PC-3 (cell line): ENCODE data around the gene SRP14. TPM values are rescaled to one million over a fixed set of nuclear protein-coding genes. Genes with fewer than 3 reads are reported as not detected.

Source experiments
- ATAC-seq: fragments of 200-7000 bp; cut with Tn5 transposase; 2 replicates; pipeline ENCODE4 v1.9.1; 2020; ENCODE audit warnings: mild to moderate bottlenecking, moderate library complexity
- BruUV-seq: library from RNA; stranded (reverse); fragments of 400-500 nt; replicated peaks from 2 replicates; lab custom pipeline; 2021; lab: Mats Ljungman, UMichigan
- CTCF ChIA-PET: fragments of 300-600 bp; sonication (Branson Sonifier 250); formaldehyde crosslinking; loops from one replicate; lab custom pipeline; 2022; ENCODE audit warnings: antibody characterized with exemption; lab: Charles Lee
- POLR2A ChIA-PET: fragments of 300-600 bp; sonication (Branson Sonifier 250); formaldehyde crosslinking; loops from one replicate; lab custom pipeline; 2022; ENCODE audit warnings: antibody characterized with exemption; ENCODE audit not compliant: unreplicated experiment; lab: Charles Lee
- DNase-seq: peaks from one replicate; pipeline ENCODE4 v3.0.0-alpha.2; 2015
- H2AFZ ChIP-seq: fragments of 300-600 bp; sonication (generic); 2 replicates; pipeline ENCODE4 v1.6.0; 2016; ENCODE audit warnings: antibody characterized with exemption, low read length
- H3F3A ChIP-seq: fragments of 300-600 bp; sonication (generic); one replicate; pipeline ENCODE4 v1.6.0; 2017; ENCODE audit warnings: antibody characterized with exemption, low read length, control low read depth, mild to moderate bottlenecking; ENCODE audit not compliant: unreplicated experiment
- H3K27ac ChIP-seq: fragments of 300-600 bp; sonication (generic); 2 replicates; pipeline ENCODE4 v1.5.1; 2016; ENCODE audit warnings: mild to moderate bottlenecking, low read length
- H3K27me3 ChIP-seq: fragments of 300-600 bp; sonication (generic); 2 replicates; pipeline ENCODE4 v1.6.1; 2016; ENCODE audit warnings: low read length, mixed read lengths
- H3K36me3 ChIP-seq: fragments of 300-600 bp; sonication (generic); 2 replicates; pipeline ENCODE4 v1.6.1; 2016; ENCODE audit warnings: low read depth, mixed run types, low read length, mixed read lengths
- H3K4me1 ChIP-seq: fragments of 300-600 bp; sonication (generic); 2 replicates; pipeline ENCODE4 v1.5.1; 2016; ENCODE audit warnings: low read length; ENCODE audit not compliant: insufficient read depth
- H3K4me2 ChIP-seq: fragments of 300-600 bp; sonication (generic); 2 replicates; pipeline ENCODE4 v1.6.0; 2016; ENCODE audit warnings: low read length
- H3K4me3 ChIP-seq: fragments of 300-600 bp; sonication (generic); 2 replicates; pipeline ENCODE4 v1.5.1; 2016; ENCODE audit warnings: mild to moderate bottlenecking, low read length, mixed read lengths
- H3K79me2 ChIP-seq: fragments of 300-600 bp; sonication (generic); 2 replicates; pipeline ENCODE4 v1.6.1; 2017; ENCODE audit warnings: low read length, mixed read lengths
- H3K9ac ChIP-seq: fragments of 300-600 bp; sonication (generic); 2 replicates; pipeline ENCODE4 v1.6.0; 2016; ENCODE audit warnings: mild to moderate bottlenecking, low read length
- H3K9me2 ChIP-seq: fragments of 300-600 bp; sonication (generic); replicated peaks from 2 replicates; pipeline ENCODE4 v1.6.1; 2016; ENCODE audit warnings: mixed run types, low read length, mixed read lengths
- H3K9me3 ChIP-seq: fragments of 300-600 bp; sonication (generic); 2 replicates; pipeline ENCODE4 v1.6.1; 2016; ENCODE audit warnings: low read length, mixed read lengths
- H4K20me1 ChIP-seq: fragments of 300-600 bp; sonication (generic); 2 replicates; pipeline ENCODE4 v1.6.1; 2016; ENCODE audit warnings: low read length, mixed read lengths
- EZH2 ChIP-seq: fragments of 300-600 bp; sonication (generic); IDR thresholded peaks from one replicate; pipeline ENCODE4 v1.6.1; 2017; ENCODE audit warnings: antibody characterized with exemption, mild to moderate bottlenecking, low read length; ENCODE audit not compliant: unreplicated experiment
- EZH2phosphoT487 ChIP-seq: fragments of 300-600 bp; sonication (generic); IDR thresholded peaks from 2 replicates; pipeline ENCODE4 v1.6.1; 2018; ENCODE audit warnings: mild to moderate bottlenecking, antibody characterized with exemption, low read length, borderline replicate concordance
- intact Hi-C: fragments of 100-400 bp; cut with micrococcal nuclease; formaldehyde crosslinking; loops from 2 replicates; pipeline ENCODE4 v1.9.0; 2023
- total RNA-seq: library from RNA; depleted of rRNA; stranded (reverse); fragments of >200 nt; gene quantifications from 2 replicates; pipeline ENCODE4 v1.2.3, GENCODE V29; 2014
- TF ChIP-seq, protein P1 (sequence below): fragments of 300-600 bp; sonication (generic); conservative IDR thresholded peaks from 2 replicates; pipeline ENCODE4 v1.5.1; 2017; ENCODE audit warnings: antibody characterized with exemption, low read depth, mild to moderate bottlenecking, low read length

The SRP14 gene
- total RNA-seq, 1 experiment from 2014 or later: 362 TPM

DNA sequence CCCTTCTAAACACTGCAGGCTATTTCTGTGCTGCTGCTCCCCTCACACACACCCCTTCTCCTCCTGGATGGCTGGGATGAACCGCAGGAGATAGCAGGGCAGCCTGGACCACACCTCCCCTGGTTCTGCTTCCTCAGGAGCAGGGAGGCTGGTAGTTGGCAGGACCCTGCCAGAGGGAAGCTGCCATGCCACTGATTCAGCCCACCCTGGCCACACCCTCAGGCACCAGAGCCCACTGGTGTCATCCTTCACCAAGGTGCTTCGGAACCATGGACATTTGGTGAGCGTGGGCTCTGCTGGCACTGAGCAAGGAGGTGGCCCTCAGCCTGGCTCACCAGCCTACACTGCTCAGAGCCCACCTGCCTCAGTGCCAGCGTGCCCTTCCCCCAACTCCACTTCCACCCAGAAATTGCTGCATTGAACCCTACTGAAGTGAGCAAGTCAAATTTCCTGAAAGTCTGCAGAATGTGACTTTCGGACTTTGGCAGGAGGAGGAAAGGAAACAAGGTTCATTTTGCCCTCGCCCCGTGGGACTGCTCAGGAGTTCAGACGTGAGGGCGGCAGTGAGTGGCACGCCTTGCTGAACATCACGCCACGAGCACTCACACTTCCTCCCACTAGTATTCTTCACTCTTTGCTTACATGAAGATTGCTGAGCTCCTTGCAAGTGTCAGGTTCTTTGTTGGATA, 43.4 kb upstream of the SRP14 start:
- Histone ChIP-seq H3K79me2 (no peaks in the 10 kb centered on the region), H2AFZ (peak overlapping the region; percentile 73; the same call in 1 of the 2 replicates), H3K27ac (no peak overlapping the region), H3K27me3 (no peaks in the 10 kb centered on the region), H3K4me3 (0 out of 2 replicates have a peak overlapping the region, but pooled peaks have one; percentile 49), H3K9ac (no peak overlapping the region; the same call in 1 of the 2 replicates), H3K4me2 (peak overlapping the region; percentile 75), H3K36me3 (no peaks in the 10 kb centered on the region), H3K4me1 (peaks cover 24% of the 10 kb centered on the region), H4K20me1 (no peaks in the 10 kb centered on the region), H3F3A (no peaks in the 10 kb centered on the region), H3K9me2 (no peaks in the 10 kb centered on the region), H3K9me3 (no peaks in the 10 kb centered on the region)
- TF ChIP-seq EZH2phosphoT487: no peak
- TF ChIP-seq, protein P1, sequence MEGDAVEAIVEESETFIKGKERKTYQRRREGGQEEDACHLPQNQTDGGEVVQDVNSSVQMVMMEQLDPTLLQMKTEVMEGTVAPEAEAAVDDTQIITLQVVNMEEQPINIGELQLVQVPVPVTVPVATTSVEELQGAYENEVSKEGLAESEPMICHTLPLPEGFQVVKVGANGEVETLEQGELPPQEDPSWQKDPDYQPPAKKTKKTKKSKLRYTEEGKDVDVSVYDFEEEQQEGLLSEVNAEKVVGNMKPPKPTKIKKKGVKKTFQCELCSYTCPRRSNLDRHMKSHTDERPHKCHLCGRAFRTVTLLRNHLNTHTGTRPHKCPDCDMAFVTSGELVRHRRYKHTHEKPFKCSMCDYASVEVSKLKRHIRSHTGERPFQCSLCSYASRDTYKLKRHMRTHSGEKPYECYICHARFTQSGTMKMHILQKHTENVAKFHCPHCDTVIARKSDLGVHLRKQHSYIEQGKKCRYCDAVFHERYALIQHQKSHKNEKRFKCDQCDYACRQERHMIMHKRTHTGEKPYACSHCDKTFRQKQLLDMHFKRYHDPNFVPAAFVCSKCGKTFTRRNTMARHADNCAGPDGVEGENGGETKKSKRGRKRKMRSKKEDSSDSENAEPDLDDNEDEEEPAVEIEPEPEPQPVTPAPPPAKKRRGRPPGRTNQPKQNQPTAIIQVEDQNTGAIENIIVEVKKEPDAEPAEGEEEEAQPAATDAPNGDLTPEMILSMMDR: no peak
- no peak for TF ChIP-seq EZH2
- DNase-seq (no peak), ATAC-seq (peak; percentile 35)
- no TSS peak for BruUV-seq
- ChIA-PET POLR2A (no interaction called here), CTCF (interaction anchor here (0.6 kb wide), 2 partner anchors 197 to 1390 kb away, joined by 3 to 5 read pairs; no protein-coding TSS in a partner anchor)
- intact Hi-C loops: no loop called here

DNA sequence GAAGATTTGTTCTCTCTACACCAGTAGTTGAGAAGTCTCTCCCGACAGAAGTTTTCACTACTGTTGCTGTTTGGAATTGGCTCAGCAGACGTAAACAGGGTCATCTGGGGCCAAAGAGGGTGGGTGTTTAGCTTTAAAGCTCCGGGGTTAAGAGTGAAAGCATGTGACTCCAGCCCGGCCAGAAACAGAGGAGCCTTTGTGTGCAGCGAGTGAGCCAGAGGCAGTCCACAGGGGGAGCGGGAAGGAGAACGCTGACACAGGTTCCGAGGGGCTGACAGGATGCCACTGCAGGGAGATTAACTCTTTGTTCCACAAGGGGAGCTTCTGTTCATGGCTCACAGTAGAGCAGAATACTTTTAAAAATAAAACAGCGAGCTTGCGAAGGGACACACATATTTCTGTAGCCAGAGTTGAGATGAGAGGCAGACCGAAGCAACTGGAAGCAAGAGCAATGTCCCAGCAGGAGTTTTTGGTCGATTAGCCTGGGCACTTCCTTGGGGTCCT, 42.8 kb upstream of the SRP14 start:
- TF ChIP-seq EZH2phosphoT487 (no peak), EZH2 (no peak)
- TF ChIP-seq, protein P1: no peak
- intact Hi-C loops: loop anchor here (2.0 kb wide), 1 partner anchor 17 kb away; no protein-coding TSS in a partner anchor
- CTCF ChIA-PET: interaction anchor here (0.6 to 0.8 kb wide), 3 partner anchors 27 to 1389 kb away, joined by 3 to 5 read pairs (median 3); no protein-coding TSS in a partner anchor

More for the DNA sequence above, 42.8 kb upstream of the SRP14 start:
- Histone ChIP-seq H3K4me1 (peaks cover 24% of the 10 kb centered on the region), H4K20me1 (no peaks in the 10 kb centered on the region), H3K4me3 (peak overlapping the region; percentile 49), H2AFZ (peak overlapping the region; percentile 73), H3K79me2 (no peaks in the 10 kb centered on the region), H3K27me3 (no peaks in the 10 kb centered on the region), H3K4me2 (peak overlapping the region; percentile 75), H3F3A (no peaks in the 10 kb centered on the region), H3K36me3 (no peaks in the 10 kb centered on the region), H3K9me3 (no peaks in the 10 kb centered on the region), H3K9ac (peak overlapping the region; percentile 34), H3K9me2 (no peaks in the 10 kb centered on the region), H3K27ac (no peak overlapping the region)
- POLR2A ChIA-PET: no interaction called here
- ATAC-seq: peak; percentile 92
- BruUV-seq: no TSS peak
- peak; percentile 51 for DNase-seq
